Left ventricle myocardium inferior (tissue), 1 donor: ENCODE results near the gene MKNK2. TPM values are rescaled to one million over a fixed set of nuclear protein-coding genes. Genes with fewer than 3 reads are reported as not detected.
A peak's percentile ranks its signal among the peaks of the same experiment; 100 is the strongest.

Experiments used
- DNase-seq: peaks from one replicate; pipeline ENCODE4 v3.0.0-alpha.2; 2020
- H3K27ac ChIP-seq: fragments of 200-600 bp; replicated peaks from 2 replicates; pipeline ENCODE4 v1.8.0; 2021
- H3K27me3 ChIP-seq: fragments of 200-600 bp; 2 replicates; pipeline ENCODE4 v1.8.0; 2021; ENCODE audit warnings: low read depth
- H3K36me3 ChIP-seq: fragments of 200-600 bp; 2 replicates; pipeline ENCODE4 v1.8.0; 2021
- H3K4me1 ChIP-seq: fragments of 200-600 bp; 2 replicates; pipeline ENCODE4 v1.8.0; 2021
- H3K4me3 ChIP-seq: fragments of 200-600 bp; 2 replicates; pipeline ENCODE4 v1.8.0; 2021; ENCODE audit warnings: mild to moderate bottlenecking, moderate library complexity
- H3K9me3 ChIP-seq: fragments of 200-600 bp; replicated peaks from 2 replicates; pipeline ENCODE4 v1.8.0; 2021
- CTCF ChIP-seq: fragments of 200-600 bp; IDR thresholded peaks from 2 replicates; pipeline ENCODE4 v1.8.0; 2021; ENCODE audit warnings: antibody characterized with exemption, mild to moderate bottlenecking, borderline replicate concordance
- intact Hi-C: fragments of 100-400 bp; cut with micrococcal nuclease; formaldehyde crosslinking; loops from one replicate; pipeline ENCODE4 v1.11.0; 2022
- total RNA-seq: library from RNA; stranded (reverse); fragmentation: NEBNext Ultra II Directional; extraction: Animal tissue kit (Norgen Biotek cat#: 25700); gene quantifications from one replicate; pipeline ENCODE4 v1.2.1, GENCODE V29; 2021
- donor health status: DM: no; HTN: yes; CAD: no; lungs with severe emphysema.

Gene MKNK2
- total RNA-seq, 1 donor from 2014 or later = 200 TPM

GRCh38 chr19:2014731-2015607, 36.1 kb downstream of the MKNK2 start:
- Histone ChIP-seq H3K27me3 (no peaks in the 10 kb centered on the region), H3K4me3 (peak overlapping the region; percentile 79), H3K27ac (peak overlapping the region; percentile 77), H3K4me1 (peaks cover 25% of the 10 kb centered on the region), H3K36me3 (no peaks in the 10 kb centered on the region), H3K9me3 (no peaks in the 10 kb centered on the region)
- intact Hi-C loops = loop anchor here (5.0 kb wide), 1 partner anchor 57 kb away; no protein-coding TSS in a partner anchor
- DNase-seq = no peak
- TF ChIP-seq CTCF = no peak

GRCh38 chr19:2014131-2014571, 36.9 kb downstream of the MKNK2 start:
- Histone ChIP-seq H3K27ac (no peak overlapping the region), H3K36me3 (no peaks in the 10 kb centered on the region), H3K4me3 (peak overlapping the region; percentile 79), H3K27me3 (no peaks in the 10 kb centered on the region), H3K4me1 (peaks cover 22% of the 10 kb centered on the region), H3K9me3 (no peaks in the 10 kb centered on the region)
- DNase-seq = no peak
- intact Hi-C loops = no loop called here
- no peak for TF ChIP-seq CTCF

- no peak overlapping the region for H3K4me3 ChIP-seq
- H3K4me1 ChIP-seq = peaks cover 22% of the 10 kb centered on the region
- no peak for TF ChIP-seq CTCF
- no peaks in the 10 kb centered on the region for H3K36me3 ChIP-seq
- H3K9me3 ChIP-seq = no peaks in the 10 kb centered on the region
- H3K27ac ChIP-seq = no peak overlapping the region
- DNase-seq = no peak
- H3K27me3 ChIP-seq = no peaks in the 10 kb centered on the region
- intact Hi-C loops = no loop called here
Observed at GRCh38 chr19:2013683-2013961, 37.4 kb downstream of the MKNK2 start.

- Histone ChIP-seq H3K4me1 (peaks cover 22% of the 10 kb centered on the region), H3K4me3 (peak overlapping the region; percentile 17), H3K36me3 (no peaks in the 10 kb centered on the region), H3K27ac (no peak overlapping the region), H3K27me3 (no peaks in the 10 kb centered on the region), H3K9me3 (no peaks in the 10 kb centered on the region)
- DNase-seq = no peak
- no peak for TF ChIP-seq CTCF
- intact Hi-C loops = no loop called here
Observed at GRCh38 chr19:2012941-2013682, 37.9 kb downstream of the MKNK2 start.

GRCh38 chr19:2011169-2011568, 39.9 kb downstream of the MKNK2 start:
- Histone ChIP-seq H3K4me1 (peaks cover 16% of the 10 kb centered on the region), H3K36me3 (no peaks in the 10 kb centered on the region), H3K27me3 (no peaks in the 10 kb centered on the region), H3K4me3 (no peak overlapping the region), H3K27ac (no peak overlapping the region), H3K9me3 (no peaks in the 10 kb centered on the region)
- no peak for TF ChIP-seq CTCF
- no peak for DNase-seq
- intact Hi-C loops = no loop called here
